ENCODE results near the gene MICOS13. TPM values are rescaled to one million over a fixed set of nuclear protein-coding genes. Genes with fewer than 3 reads are reported as not detected.
"Not testable (repeated sequence)": the region's sequence is repeated elsewhere in the genome, so short reads cannot be mapped to it uniquely, and the experiment has no call there.

MICOS13 gene
- polyA plus RNA-seq, 3 donors: 53.6 to 120 (median 96.2) TPM

DNA sequence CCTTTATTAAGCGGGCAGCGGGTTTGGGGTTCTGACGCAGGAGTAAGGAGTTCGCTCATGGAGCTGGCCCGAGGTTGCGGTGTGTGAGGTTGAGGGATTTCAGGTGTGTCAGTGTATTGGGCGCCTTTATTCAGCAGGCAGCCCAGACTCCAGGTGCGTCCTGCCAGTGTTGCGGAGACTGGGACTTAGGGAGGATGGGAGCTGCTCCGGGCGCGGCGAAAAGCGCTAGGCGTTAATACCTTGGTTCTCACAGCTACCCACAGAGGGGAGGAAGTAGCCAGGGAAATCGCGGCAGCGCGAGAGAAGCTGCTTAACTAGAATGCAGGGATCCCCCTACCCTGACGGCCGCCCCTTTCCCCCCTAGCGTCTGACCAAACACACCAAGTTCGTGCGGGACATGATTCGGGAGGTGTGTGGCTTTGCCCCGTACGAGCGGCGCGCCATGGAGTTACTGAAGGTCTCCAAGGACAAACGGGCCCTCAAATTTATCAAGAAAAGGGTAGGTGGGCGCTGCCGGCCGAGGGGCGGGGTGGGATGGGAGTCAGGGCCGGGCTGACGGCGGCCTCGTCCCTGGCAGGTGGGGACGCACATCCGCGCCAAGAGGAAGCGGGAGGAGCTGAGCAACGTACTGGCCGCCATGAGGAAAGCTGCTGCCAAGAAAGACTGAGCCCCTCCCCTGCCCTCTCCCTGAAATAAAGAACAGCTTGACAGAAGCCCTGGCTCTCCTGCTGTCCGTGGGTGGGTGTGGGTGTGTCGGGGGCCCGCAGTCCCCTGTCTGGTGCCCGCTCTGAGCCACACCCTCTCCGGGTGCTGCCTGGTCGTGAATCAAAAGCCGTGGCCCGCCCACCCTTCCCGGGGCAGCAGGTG is 10.9 kb upstream of the MICOS13 start:
- WGBS, 3 donors: 1 to 4% (median 3%) methylated on average over 53 to 54 of the region's 54 CpGs
- peak overlapping the region; percentile 72 for H3K27ac ChIP-seq (ENCODE audit: low read depth, low read length)

DNA sequence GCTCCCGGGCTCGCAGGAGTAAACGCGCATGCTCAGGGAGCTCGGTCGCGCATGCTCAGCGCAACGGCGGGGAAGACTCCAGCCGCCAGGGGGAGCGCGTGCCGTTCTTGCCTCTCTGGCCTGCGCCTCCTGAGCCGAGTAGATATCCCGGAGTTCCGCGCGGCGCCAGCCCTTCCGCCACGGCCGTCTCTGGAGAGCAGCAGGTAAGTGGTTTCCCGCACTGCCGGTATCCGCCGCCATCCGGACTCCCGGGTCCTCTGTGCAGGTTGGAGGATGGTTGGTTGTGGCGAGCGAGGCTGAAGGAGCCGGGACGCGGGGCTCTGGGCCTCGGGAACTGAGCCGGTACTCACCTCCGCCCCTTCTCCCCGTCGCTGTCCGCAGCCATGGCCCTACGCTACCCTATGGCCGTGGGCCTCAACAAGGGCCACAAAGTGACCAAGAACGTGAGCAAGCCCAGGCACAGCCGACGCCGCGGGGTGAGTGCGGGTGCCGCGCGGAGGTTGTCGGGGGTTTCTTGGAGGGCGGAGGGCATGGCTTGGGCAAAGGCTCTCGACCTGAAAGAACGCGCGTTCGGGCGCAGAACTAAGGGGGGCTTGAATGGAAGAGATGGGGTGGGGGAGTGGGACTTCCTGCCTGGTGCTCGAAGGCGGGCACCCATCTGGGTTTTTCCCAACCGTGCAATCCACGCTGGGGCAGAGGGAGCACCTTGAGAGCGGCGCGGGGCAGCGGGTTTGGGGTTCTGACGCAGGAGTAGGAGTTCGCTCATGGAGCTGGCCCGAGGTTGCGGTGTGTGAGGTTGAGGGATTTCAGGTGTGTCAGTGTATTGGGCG is 10.0 kb upstream of the MICOS13 start, which contains the start of gene RPL36:
TSS of gene RPL36 (plus strand) at position 171 of the 830 bp plus-strand sequence. CDS start at position 384, 213 bp downstream.
- peak within 1 kb of the TSS; percentile 72 for H3K27ac ChIP-seq (ENCODE audit: low read depth, low read length)
- WGBS, 3 donors: 1% methylated on average over 69 to 73 of the region's 73 CpGs

DNA sequence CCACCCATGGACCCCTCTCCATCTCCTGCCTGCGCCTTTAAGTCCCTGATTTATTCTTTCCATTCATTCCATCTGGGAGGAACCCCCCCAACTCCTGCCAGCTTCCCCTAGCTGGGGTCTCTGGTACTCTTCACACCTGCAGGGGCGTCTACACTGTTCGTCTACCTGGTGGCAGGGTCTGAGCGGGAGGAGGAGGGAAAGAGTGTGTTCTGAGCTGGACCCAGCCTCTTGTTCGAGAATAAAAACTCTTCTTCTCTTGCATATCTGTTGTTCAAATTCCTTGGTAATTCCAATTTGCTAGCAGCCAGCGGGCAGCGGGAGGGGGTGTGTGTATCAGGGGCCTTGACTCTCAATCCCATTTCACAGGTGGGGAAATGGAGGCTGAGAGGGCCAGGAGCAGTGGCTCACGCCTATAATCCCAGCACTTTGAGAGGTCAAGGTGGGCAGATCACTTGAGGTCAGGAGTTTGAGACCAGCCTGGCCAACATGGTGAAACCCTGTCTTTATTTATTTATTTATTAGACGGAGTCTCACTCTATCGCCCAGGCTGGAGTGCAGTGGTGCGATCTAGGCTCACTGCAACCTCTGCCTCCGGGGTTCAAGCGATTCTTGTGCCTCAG is 8.1 kb upstream of the MICOS13 start:
- 91 to 96% (median 94%) methylated on average over 13 of the region's 13 CpGs for WGBS, 3 donors

DNA sequence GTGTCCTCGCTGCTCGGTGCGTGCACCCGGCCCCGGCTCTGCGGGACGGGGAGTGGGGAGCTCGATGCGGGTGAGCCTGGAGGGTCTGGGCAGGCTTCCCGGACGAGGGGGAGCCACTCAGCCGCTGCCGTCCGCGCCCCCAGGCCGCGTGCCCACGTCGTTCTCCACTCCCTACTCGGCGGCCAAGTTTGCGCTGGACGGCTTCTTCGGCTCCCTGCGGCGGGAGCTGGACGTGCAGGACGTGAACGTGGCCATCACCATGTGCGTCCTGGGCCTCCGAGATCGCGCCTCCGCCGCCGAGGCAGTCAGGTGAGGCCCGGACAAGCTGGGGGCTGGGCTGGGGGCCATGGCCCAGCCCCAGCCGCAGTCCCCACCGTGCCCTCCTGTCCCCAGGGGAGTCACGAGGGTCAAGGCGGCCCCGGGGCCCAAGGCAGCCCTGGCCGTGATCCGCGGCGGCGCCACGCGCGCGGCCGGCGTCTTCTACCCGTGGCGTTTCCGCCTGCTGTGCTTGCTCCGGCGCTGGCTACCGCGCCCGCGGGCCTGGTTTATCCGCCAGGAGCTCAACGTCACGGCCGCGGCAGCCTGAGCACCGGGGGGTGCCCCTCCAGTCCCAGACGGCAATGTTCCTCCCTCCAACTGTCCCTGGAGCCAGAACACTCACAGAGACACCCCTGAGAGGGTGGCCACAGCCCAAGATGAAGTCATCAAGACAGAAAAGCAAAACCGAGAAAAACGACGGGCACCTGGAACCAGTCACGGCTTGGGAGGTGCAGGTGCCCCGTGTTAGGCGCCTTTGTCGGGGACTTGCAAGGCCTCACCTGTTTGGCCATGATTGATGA is 7.3 kb upstream of the MICOS13 start:
- H3K27ac ChIP-seq (ENCODE audit: low read depth, low read length): no peak overlapping the region
- 49 to 54% (median 52%) methylated on average over 66 to 76 of the region's 76 CpGs for WGBS, 3 donors

More for the DNA sequence above, 8.1 kb upstream of the MICOS13 start:
- not testable (repeated sequence) for H3K27ac ChIP-seq (ENCODE audit: low read depth, low read length)

DNA sequence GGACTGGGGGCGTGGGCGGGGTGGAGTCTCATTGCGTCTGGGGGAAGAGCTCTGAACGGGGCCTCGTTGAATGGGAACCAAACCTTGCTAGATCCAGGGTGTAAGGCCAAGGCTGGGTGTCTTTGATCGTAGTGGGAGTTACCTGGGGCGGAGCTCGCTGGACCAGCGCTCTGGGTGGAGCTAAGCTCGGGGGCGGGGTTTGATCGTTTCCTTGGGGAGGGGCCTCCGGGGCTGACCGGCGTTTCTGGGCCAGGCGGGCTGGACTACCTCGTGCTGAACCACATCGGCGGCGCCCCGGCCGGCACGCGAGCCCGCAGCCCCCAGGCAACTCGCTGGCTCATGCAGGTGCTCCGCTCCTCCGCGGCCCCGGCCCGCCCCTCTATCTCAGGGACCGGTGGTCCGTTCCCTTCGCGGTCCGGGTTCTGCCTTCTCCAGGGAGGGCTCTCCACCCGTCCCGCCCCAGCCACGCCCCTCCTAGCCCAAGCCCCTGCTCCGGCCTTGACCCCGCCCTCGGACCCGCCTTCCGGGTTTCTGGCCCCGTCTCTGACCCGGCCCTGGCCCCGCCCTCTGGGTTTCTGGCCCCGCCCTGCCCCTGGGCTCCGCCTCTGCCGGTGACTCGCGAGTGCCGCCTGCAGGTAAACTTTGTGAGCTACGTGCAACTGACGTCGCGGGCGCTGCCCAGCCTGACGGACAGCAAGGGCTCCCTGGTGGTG is 6.5 kb upstream of the MICOS13 start:
- 1 to 2% (median 1%) methylated on average over 39 to 59 of the region's 59 CpGs for WGBS, 3 donors
- H3K27ac ChIP-seq (ENCODE audit: low read depth, low read length): no peak overlapping the region

DNA sequence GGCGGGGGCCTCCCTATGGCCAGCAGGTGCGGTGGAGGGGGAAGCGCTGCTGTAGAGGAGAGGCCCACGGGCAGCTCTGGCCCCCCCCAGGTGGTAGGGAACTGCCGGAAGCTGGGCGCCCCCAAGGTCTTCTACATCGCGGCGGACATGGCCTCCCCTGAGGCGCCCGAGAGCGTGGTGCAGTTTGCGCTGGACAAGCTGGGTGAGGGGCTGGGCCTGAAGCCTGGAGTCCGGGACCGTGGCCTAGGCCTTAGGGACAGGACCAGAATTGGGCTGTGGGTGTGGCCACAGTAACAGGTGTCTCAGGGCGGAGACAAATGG is 6.0 kb upstream of the MICOS13 start:
- 17 to 33% (median 23%) methylated on average over 16 of the region's 16 CpGs for WGBS, 3 donors
- H3K27ac ChIP-seq (ENCODE audit: low read depth, low read length): no peak overlapping the region

DNA sequence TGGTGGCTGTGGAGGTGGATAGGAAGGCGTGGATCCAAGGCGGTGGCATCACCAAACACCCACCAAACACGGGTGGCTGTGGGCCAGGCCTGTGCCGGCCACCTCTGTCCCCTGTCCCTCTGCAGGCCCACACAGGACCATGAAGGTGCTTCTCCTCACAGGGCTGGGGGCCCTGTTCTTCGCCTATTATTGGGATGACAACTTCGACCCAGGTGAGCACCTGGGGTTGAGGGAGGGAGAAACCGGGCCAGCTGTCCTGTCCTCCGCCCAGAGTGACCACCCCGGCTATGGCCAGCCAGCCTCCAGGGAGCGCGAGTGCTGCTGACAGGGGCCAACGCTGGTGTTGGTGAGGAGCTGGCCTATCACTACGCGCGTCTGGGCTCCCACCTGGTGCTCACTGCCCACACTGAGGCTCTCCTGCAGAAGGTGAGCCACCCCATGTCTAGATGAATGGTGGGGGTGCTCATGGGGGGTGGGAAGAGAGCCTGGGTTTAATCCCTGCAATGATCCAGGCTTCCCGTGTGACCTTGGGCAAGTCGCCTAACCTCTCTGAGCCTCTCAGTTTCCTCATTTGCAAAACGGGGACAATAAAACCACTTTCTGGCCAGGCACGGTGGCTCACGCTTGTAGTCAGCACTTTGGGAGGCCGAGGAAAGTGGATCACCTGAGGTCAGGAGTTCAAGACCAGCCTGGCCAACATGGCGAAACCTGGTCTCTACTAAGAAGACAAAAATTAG is 4.5 kb upstream of the MICOS13 start:
- 85 to 91% (median 88%) methylated on average over 22 of the region's 22 CpGs for WGBS, 3 donors
- no peak overlapping the region for H3K27ac ChIP-seq (ENCODE audit: low read depth, low read length)

DNA sequence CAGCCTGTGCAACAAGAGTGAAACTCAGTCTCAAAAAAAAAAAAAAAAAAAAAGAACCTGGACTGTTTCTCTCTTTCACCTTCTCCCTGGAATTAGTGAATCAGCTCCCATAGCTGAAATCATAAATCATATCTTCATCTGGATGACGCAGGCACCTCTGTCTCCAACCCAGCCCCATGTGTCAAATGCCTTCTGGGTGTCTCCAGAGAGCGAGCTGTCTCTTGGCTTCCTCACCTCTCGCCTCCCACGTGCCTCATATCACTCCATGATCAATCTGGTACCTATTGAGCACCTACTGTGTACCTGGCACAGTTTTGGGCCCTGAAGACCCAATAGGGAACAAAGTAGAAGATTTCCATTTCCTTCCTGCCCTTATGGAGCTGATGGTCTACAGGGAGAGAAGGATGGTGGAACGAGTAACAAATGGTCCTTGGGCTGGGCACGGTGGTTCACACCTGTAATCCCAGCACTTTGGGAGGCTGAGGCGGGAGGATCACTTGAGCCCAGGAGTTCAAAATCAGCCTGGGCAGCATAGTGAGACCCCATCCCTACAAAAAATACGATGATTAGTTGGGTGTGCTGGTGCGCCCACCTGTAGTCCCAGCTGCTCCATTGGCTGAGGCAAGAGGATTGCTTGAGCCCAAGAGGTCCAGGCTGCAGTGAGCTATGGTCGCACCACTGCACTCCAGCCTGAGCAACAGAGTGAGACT is 3.0 kb upstream of the MICOS13 start:
- WGBS, 3 donors: 90 to 93% (median 91%) methylated on average over 10 of the region's 10 CpGs

DNA sequence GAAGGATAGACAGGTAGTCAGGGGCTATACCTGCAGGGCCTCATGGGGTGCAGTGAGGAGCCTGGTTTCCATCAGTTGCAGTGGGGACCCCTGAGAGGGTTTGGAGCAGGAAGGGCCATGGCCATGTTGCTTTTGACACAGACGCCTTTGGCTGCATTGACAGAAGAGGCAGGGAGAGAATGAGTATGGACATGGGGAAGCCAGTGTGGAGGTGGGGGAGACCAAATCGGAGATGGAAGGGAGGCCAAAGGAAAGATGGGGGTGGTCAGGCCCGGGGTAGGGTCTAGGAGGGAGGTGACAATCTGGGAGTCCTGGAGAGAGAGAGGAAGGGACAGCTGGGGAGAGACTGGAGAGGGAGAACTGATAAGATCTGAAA is 1.8 kb upstream of the MICOS13 start:
- 87 to 92% (median 89%) methylated on average over 3 of the region's 3 CpGs for WGBS, 3 donors
- H3K27ac ChIP-seq (ENCODE audit: low read depth, low read length): no peak overlapping the region

More for the DNA sequence above, 3.0 kb upstream of the MICOS13 start:
- no peak overlapping the region for H3K27ac ChIP-seq (ENCODE audit: low read depth, low read length)

DNA sequence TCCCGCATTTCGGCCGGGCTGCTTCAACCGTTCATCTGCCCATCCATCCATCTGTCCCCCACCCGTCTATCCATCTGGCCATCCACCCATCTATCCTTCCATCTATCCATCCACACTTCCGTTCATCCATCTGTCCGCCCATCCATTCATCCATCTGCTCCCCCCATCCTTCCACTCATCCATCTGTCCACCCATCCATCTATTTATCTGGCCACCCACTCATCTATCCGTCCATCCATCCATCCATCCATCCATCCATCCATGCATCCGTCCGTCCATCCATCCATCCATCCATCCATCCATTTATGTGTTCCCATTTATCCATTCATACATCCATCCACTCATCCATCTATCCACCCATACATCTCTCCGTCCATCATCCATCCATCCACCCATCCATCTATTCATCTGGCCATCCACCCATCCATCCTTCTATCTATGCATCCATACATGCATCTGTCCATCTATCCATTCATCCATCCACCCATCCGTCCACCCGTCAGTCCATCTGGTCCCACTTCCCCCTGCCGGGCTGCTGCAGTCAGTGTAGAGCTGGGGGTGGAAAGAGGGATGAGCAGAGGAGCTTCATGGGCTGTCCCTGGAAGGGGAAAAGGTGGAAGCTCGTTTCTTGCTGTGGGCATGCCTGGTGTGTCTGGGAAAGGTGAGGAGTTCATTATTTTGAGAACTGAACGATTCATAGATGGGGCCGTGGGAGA is 1.2 kb upstream of the MICOS13 start:
- no peak overlapping the region for H3K27ac ChIP-seq (ENCODE audit: low read depth, low read length)
- WGBS, 3 donors: 59 to 67% (median 66%) methylated on average over 17 of the region's 17 CpGs

DNA sequence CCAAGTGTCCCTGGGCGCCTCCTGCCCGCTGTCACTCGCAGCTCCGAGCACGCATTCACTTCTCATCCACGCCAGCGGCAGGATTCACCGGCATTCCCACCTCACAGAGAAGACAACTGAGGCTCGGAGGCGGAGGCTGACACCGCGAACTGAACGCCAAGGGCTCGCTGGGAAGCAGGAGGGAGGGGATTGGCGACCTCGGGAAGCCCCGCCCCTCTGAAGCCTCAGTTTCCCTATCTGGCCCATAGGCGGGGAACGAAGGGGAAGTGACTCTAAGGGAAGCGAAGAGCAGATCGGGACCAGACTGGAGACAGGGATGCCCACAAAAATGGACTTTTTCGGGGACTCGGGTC is 256 bp downstream of the MICOS13 start:
- H3K27ac ChIP-seq (ENCODE audit: low read depth, low read length): no peak overlapping the region
- 0 to 1% (median 0%) methylated on average over 23 of the region's 23 CpGs for WGBS, 3 donors

DNA sequence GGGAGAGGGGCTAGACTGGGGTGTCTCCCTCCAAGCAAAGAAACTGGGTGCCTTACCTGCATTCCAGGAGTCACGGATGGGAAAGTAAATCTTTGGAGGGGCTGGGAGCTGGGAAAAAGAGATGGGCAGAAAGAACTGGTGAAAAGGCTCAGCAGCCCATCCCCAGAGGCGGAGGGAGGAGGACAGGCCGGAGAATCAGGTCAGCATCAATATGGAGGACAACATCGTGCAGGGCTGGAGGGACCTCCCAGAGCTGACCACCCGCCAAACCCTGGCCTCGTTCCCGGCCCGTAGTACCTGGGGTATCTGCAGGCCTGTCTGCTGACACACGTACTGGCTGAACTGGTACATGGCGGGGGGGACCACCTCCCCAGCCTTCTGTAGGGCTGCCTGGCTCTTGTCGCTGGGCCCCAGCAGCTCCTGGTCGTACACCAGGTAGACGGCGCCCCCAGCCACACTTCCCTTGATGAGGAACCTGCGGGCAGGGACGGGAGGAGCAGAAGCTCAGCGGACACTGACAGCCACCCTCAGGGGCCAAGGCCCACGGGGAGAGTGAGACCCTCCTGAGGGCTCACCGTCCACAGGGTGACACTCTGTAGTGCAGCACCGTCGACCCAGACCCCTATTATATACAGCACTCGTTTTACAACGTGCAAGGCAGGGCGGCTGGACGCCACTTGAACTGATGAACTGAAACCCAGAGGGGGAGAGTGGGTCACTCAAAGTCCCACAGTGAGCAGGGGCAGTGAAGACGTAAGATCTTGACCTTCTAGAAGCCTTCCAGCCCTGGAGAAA is 830 bp downstream of the MICOS13 start:
- 21 to 29% (median 22%) methylated on average over 21 to 26 of the region's 26 CpGs for whole genome bisulfite sequencing, 3 donors
- H3K27ac ChIP-seq (ENCODE audit: low read depth, low read length): no peak overlapping the region

DNA sequence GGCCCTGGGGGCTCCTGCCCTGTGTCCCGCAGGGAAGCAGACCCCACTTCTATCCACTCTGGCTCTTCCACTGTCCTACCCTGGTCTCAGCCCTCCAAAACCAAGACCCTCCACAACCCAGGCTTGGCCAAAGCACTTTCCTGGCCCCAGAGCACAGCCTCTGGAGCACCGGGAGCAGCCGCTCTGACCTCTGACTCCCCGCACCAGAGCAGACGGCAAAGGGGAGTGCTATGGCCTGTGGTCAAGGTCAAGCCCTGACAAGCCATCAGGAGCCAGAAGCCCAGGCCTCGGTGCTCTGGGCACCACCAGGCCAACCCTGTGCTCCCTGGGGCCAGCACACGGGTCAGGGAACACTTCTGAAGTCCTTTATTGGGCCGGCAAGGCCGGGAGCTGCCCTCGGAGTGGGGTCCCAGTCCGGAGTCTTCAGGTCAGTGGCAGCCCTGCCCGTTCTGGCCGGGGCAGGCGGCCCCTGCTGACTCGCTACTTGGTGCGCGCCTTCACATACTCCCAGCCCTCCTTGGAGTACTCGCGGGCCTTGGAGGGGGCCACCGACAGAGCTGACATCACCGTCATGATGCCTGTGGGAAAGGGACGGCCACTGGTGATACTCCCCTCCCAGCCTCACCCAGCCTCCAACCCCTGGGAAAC is 2.1 kb downstream of the MICOS13 start:
- 86 to 92% (median 91%) methylated on average over 21 to 22 of the region's 22 CpGs for WGBS, 3 donors
- no peak overlapping the region for H3K27ac ChIP-seq (ENCODE audit: low read depth, low read length)

DNA sequence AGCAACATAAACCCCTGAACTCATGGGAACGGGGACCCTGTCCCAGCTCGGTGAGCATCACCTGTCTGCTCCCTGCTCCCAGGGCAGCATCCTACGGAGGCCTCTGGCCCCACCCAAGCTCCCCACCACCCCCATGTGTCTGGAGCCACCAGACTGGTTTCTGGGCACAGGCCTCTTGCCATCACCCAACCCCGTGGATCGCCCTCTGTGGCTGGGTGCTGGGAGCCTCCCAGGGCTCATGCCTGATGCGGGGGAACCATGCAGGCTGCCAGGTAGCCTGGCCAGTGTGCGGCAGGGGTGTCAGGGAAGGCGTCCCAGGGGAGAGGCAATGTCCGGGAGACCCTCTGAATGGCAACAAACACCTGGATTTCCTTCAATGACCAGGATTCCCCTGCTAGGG is 2.7 kb downstream of the MICOS13 start:
- no peak overlapping the region for H3K27ac ChIP-seq (ENCODE audit: low read depth, low read length)
- 86 to 95% (median 92%) methylated on average over 9 of the region's 9 CpGs for WGBS, 3 donors

DNA sequence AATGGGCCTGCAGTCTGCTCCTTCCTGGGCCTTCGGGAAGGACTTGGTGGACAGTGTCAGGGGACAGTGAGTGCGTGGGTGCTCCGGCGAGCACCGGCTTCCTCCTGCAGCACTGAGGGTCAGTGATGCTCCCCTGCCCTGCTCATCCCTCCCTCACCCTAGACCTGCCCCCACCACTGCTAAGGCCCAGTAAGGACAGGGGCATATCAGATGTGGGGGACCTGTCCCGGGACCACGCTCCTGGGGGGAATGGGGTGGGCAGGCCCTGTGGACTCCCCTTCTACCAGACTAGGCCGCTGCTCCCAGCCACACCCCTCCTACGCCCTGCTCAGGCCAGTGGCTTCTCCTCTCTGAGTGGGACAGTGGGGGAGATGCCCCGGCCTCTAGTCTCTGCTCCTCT is 3.2 kb downstream of the MICOS13 start:
- 90 to 95% (median 93%) methylated on average over 10 of the region's 10 CpGs for WGBS, 3 donors
- no peak overlapping the region for H3K27ac ChIP-seq (ENCODE audit: low read depth, low read length)
